ENCODE results near the gene COL24A1.
"Not testable (repeated sequence)": the region's sequence is repeated elsewhere in the genome, so short reads cannot be mapped to it uniquely, and the experiment has no call there.

- not testable (repeated sequence) for TF ChIP-seq CTCF (IDR thresholded peaks at IDR 0.05); REST (IDR thresholded peaks at IDR 0.05; ENCODE audit: insufficient read depth in 1 of 2, low read depth in 2 of 2, low read length in 1 of 2); POLR2AphosphoS5 (IDR thresholded peaks at IDR 0.05; ENCODE audit: low read depth, low read length); TCF7L2 (IDR thresholded peaks at IDR 0.05; ENCODE audit: low read depth, low read length); SIN3A (IDR thresholded peaks at IDR 0.05; ENCODE audit: borderline replicate concordance, insufficient read depth, low read depth, low read length)
These were observed 84.1 kb downstream of the COL24A1 start for GRCh38 chr1:86072474-86072873.

Measured in Panc1 (cell line).